Endothelial cell (in vitro differentiated cells): Measurements from ENCODE around the gene CABLES1. TPM values are rescaled to one million over a fixed set of nuclear protein-coding genes. Genes with fewer than 3 reads are reported as not detected.
A peak's percentile ranks its signal among the peaks of the same experiment; 100 is the strongest.

Source experiments
- DNase-seq: peaks from one replicate; pipeline ENCODE4 v3.0.0; 2021; ENCODE audit warnings: low spot score
- H3K27ac Mint-ChIP-seq: one replicate; pipeline ENCODE4 v1.8.0; 2021; ENCODE audit warnings: mixed read lengths, inconsistent platforms; ENCODE audit not compliant: unreplicated experiment
- H3K27me3 Mint-ChIP-seq: one replicate; pipeline ENCODE4 v1.8.0; 2021; ENCODE audit warnings: mild to moderate bottlenecking, moderate library complexity, mixed read lengths, inconsistent platforms; ENCODE audit not compliant: unreplicated experiment
- H3K36me3 Mint-ChIP-seq: one replicate; pipeline ENCODE4 v1.8.0; 2021; ENCODE audit warnings: mild to moderate bottlenecking, low read depth, mixed read lengths, inconsistent platforms; ENCODE audit not compliant: unreplicated experiment
- H3K4me1 Mint-ChIP-seq: one replicate; pipeline ENCODE4 v1.8.0; 2021; ENCODE audit warnings: mild to moderate bottlenecking, mixed read lengths, inconsistent platforms; ENCODE audit not compliant: unreplicated experiment
- H3K4me3 Mint-ChIP-seq: one replicate; pipeline ENCODE4 v1.8.0; 2021; ENCODE audit warnings: mild to moderate bottlenecking, mixed read lengths, inconsistent platforms; ENCODE audit not compliant: unreplicated experiment
- H3K9me3 Mint-ChIP-seq: one replicate; pipeline ENCODE4 v1.8.0; 2021; ENCODE audit warnings: mixed read lengths, inconsistent platforms; ENCODE audit not compliant: unreplicated experiment
- CTCF ChIP-seq: fragments of 200-600 bp; sonication (generic); IDR thresholded peaks from one replicate; pipeline ENCODE4 v1.5.0; 2021; ENCODE audit warnings: antibody characterized with exemption; ENCODE audit not compliant: unreplicated experiment
- total RNA-seq: library from RNA; stranded (reverse); fragmentation: NEBNext Ultra II Directional; extraction: Animal tissue kit (Norgen Biotek cat#: 25700); gene quantifications from one replicate; pipeline ENCODE4 v1.2.1, GENCODE V29; 2021; ENCODE audit not compliant: unreplicated experiment

Gene CABLES1
- total RNA-seq, 1 donor from 2014 or later: 24.9 TPM

GRCh38 chr18:23142251-23142929, 7.1 kb downstream of the CABLES1 start:
- H3K27me3 Mint-ChIP-seq: no peaks in the 10 kb centered on the region

GRCh38 chr18:23143016-23143814, 7.9 kb downstream of the CABLES1 start:
- Mint-ChIP-seq H3K36me3 (peaks cover 2% of the 10 kb centered on the region), H3K27me3 (no peaks in the 10 kb centered on the region), H3K27ac (no peak overlapping the region), H3K9me3 (no peaks in the 10 kb centered on the region), H3K4me1 (peaks cover 42% of the 10 kb centered on the region), H3K4me3 (no peak overlapping the region)
- DNase-seq: no peak
- no peak for TF ChIP-seq CTCF

More at GRCh38 chr18:23142251-23142929, 7.1 kb downstream of the CABLES1 start:
- no peak for TF ChIP-seq CTCF
- Mint-ChIP-seq H3K4me1 (peaks cover 51% of the 10 kb centered on the region), H3K9me3 (no peaks in the 10 kb centered on the region), H3K36me3 (peaks cover 2% of the 10 kb centered on the region), H3K27ac (no peak overlapping the region), H3K4me3 (no peak overlapping the region)
- DNase-seq: no peak

GRCh38 chr18:23143815-23144261, 8.6 kb downstream of the CABLES1 start:
- DNase-seq: peak; percentile 15
- Mint-ChIP-seq H3K27me3 (no peaks in the 10 kb centered on the region), H3K9me3 (no peaks in the 10 kb centered on the region), H3K27ac (peak overlapping the region; percentile 62), H3K4me3 (peak overlapping the region; percentile 78), H3K4me1 (peaks cover 36% of the 10 kb centered on the region), H3K36me3 (peaks cover 2% of the 10 kb centered on the region)
- no peak for TF ChIP-seq CTCF

GRCh38 chr18:23144640-23145039, 9.4 kb downstream of the CABLES1 start:
- H3K9me3 Mint-ChIP-seq: no peaks in the 10 kb centered on the region
- no peaks in the 10 kb centered on the region for H3K36me3 Mint-ChIP-seq
- H3K27me3 Mint-ChIP-seq: no peaks in the 10 kb centered on the region
- TF ChIP-seq CTCF: no peak
- H3K4me3 Mint-ChIP-seq: no peak overlapping the region
- H3K27ac Mint-ChIP-seq: no peak overlapping the region
- H3K4me1 Mint-ChIP-seq: peaks cover 33% of the 10 kb centered on the region
- no peak for DNase-seq

GRCh38 chr18:23145621-23146020, 10.3 kb downstream of the CABLES1 start:
- Mint-ChIP-seq H3K27me3 (no peaks in the 10 kb centered on the region), H3K9me3 (no peaks in the 10 kb centered on the region), H3K4me3 (no peak overlapping the region), H3K27ac (no peak overlapping the region), H3K4me1 (peaks cover 33% of the 10 kb centered on the region), H3K36me3 (no peaks in the 10 kb centered on the region)
- DNase-seq: no peak
- no peak for TF ChIP-seq CTCF
